ENCODE measurements around the gene NKAIN2. TPM values are rescaled to one million over a fixed set of nuclear protein-coding genes. Genes with fewer than 3 reads are reported as not detected.

Gene NKAIN2
- total RNA-seq, 1 donor from 2014 or later, result 4.0 TPM

- no peak for DNase-seq (ENCODE audit: low spot score)
- TF ChIP-seq CTCF (IDR thresholded peaks at IDR 0.05), result no peak
- H3K4me1 Mint-ChIP-seq (ENCODE audit: low read depth), result peaks cover 12% of the 10 kb centered on the region
- H3K27ac Mint-ChIP-seq (ENCODE audit: unreplicated experiment), result no peak overlapping the region
- H3K9me3 Mint-ChIP-seq (ENCODE audit: low read depth), result peaks cover 9% of the 10 kb centered on the region
- no peak overlapping the region for H3K4me3 Mint-ChIP-seq (ENCODE audit: unreplicated experiment)
- no peaks in the 10 kb centered on the region for H3K27me3 Mint-ChIP-seq (ENCODE audit: low read depth)
- no peaks in the 10 kb centered on the region for H3K36me3 Mint-ChIP-seq (ENCODE audit: low read depth)
Observed at GRCh38 chr6:123850555-123850954, 46.9 kb downstream of the NKAIN2 start.

- TF ChIP-seq CTCF (IDR thresholded peaks at IDR 0.05), result no peak
- H3K4me3 Mint-ChIP-seq (ENCODE audit: unreplicated experiment), result no peak overlapping the region
- H3K4me1 Mint-ChIP-seq (ENCODE audit: low read depth), result peaks cover 19% of the 10 kb centered on the region
- H3K27ac Mint-ChIP-seq (ENCODE audit: unreplicated experiment), result no peak overlapping the region
- H3K36me3 Mint-ChIP-seq (ENCODE audit: low read depth), result no peaks in the 10 kb centered on the region
- no peaks in the 10 kb centered on the region for H3K27me3 Mint-ChIP-seq (ENCODE audit: low read depth)
- H3K9me3 Mint-ChIP-seq (ENCODE audit: low read depth), result peaks cover 5% of the 10 kb centered on the region
- DNase-seq (ENCODE audit: low spot score), result no peak
Observed at GRCh38 chr6:123854201-123854600, 50.5 kb downstream of the NKAIN2 start.

GRCh38 chr6:123855506-123855905 is 51.8 kb downstream of the NKAIN2 start:
- Mint-ChIP-seq H3K4me1 (ENCODE audit: low read depth) (peaks cover 19% of the 10 kb centered on the region), H3K36me3 (ENCODE audit: low read depth) (no peaks in the 10 kb centered on the region), H3K4me3 (ENCODE audit: unreplicated experiment) (no peak overlapping the region), H3K27me3 (ENCODE audit: low read depth) (no peaks in the 10 kb centered on the region), H3K9me3 (ENCODE audit: low read depth) (peaks cover 5% of the 10 kb centered on the region), H3K27ac (ENCODE audit: unreplicated experiment) (no peak overlapping the region)
- DNase-seq (ENCODE audit: low spot score), result no peak
- TF ChIP-seq CTCF (IDR thresholded peaks at IDR 0.05), result no peak

GRCh38 chr6:123859291-123859690 is 55.6 kb downstream of the NKAIN2 start:
- no peak for TF ChIP-seq CTCF (IDR thresholded peaks at IDR 0.05)
- DNase-seq (ENCODE audit: low spot score), result no peak
- no peaks in the 10 kb centered on the region for H3K36me3 Mint-ChIP-seq (ENCODE audit: low read depth)
- no peak overlapping the region for H3K27ac Mint-ChIP-seq (ENCODE audit: unreplicated experiment)
- H3K9me3 Mint-ChIP-seq (ENCODE audit: low read depth), result no peaks in the 10 kb centered on the region
- H3K4me1 Mint-ChIP-seq (ENCODE audit: low read depth), result peaks cover 11% of the 10 kb centered on the region
- no peaks in the 10 kb centered on the region for H3K27me3 Mint-ChIP-seq (ENCODE audit: low read depth)
- H3K4me3 Mint-ChIP-seq (ENCODE audit: unreplicated experiment), result no peak overlapping the region

GRCh38 chr6:123869334-123869733 is 65.7 kb downstream of the NKAIN2 start:
- no peak overlapping the region for H3K27ac Mint-ChIP-seq (ENCODE audit: unreplicated experiment)
- no peaks in the 10 kb centered on the region for H3K9me3 Mint-ChIP-seq (ENCODE audit: low read depth)
- no peaks in the 10 kb centered on the region for H3K36me3 Mint-ChIP-seq (ENCODE audit: low read depth)
- H3K4me3 Mint-ChIP-seq (ENCODE audit: unreplicated experiment), result no peak overlapping the region
- DNase-seq (ENCODE audit: low spot score), result no peak
- H3K27me3 Mint-ChIP-seq (ENCODE audit: low read depth), result no peaks in the 10 kb centered on the region
- H3K4me1 Mint-ChIP-seq (ENCODE audit: low read depth), result no peaks in the 10 kb centered on the region
- TF ChIP-seq CTCF (IDR thresholded peaks at IDR 0.05), result no peak
